HEK293T (cell line): ENCODE measurements around the gene CADM1.

Experiments
- BHLHE40 ChIP-seq: fragments of 450-650 bp; IDR thresholded peaks from 2 replicates; pipeline ENCODE4 v1.6.1; 2016; ENCODE audit warnings: mild to moderate bottlenecking, moderate library complexity, borderline replicate concordance
- CTBP1 ChIP-seq: fragments of 450-650 bp; IDR thresholded peaks from 2 replicates; pipeline ENCODE4 v1.6.1; 2016; ENCODE audit warnings: borderline replicate concordance
- ELF4 ChIP-seq: fragments of 450-650 bp; IDR thresholded peaks from 2 replicates; pipeline ENCODE4 v1.6.1; 2017; ENCODE audit warnings: antibody characterized with exemption
- HDGF ChIP-seq: fragments of 450-650 bp; IDR thresholded peaks from 2 replicates; pipeline ENCODE4 v1.6.1; 2017; ENCODE audit warnings: antibody characterized with exemption, borderline replicate concordance
- TARDBP ChIP-seq: fragments of 450-650 bp; IDR thresholded peaks from 2 replicates; pipeline ENCODE4 v1.6.1; 2016
- ZNF384 ChIP-seq: fragments of 450-650 bp; IDR thresholded peaks from 2 replicates; pipeline ENCODE4 v1.6.1; 2016
- TF ChIP-seq, protein P1 (sequence below): fragments of 450-650 bp; IDR thresholded peaks from 2 replicates; pipeline ENCODE4 v1.6.1; 2016

DNA sequence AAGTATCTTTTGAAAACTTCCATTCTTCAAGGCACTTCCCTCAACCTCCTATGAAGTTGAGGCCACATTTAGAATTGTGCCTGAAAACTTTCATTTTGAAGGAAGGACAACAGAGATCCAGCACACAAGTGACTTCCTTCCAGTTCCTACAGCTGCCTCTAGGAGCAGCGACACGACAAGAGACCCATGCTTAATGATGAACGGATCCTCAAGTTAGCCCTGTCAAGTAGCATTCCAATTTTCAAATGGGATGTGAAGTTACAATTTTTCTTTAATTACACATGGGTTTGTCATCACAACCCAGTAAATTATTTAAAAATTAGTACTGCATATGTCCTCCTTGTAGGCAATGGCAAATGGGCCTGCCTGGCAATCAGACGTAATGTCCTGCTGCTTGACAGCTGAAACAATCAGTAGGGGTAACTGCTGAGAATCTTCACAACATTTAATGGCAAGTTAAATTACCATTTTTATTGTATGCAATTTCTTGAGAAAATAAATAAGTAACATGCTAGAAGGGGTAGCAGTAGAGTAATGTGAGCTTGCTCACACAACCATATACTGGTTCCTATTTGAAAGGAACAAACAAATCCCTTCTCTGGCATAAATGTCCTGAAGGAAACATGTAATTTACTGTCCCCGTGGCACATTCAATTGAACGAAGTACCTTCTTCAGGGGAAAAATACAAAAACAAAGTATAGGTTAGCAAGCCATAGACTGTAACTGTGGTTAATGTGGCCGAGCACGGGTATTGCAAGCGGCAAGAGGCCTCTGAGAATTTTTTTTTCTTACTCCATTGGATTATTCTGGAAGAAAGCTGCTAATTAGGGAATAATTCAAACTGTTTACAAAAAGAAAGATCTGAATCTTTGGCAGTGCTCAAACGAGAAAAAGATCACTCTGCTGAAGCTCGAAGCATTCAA is 288.3 kb downstream of the CADM1 start:
- TF ChIP-seq BHLHE40 (no peak), TARDBP (no peak), CTBP1 (no peak), ZNF384 (no peak), ELF4 (no peak), HDGF (no peak)
- TF ChIP-seq, protein P1, sequence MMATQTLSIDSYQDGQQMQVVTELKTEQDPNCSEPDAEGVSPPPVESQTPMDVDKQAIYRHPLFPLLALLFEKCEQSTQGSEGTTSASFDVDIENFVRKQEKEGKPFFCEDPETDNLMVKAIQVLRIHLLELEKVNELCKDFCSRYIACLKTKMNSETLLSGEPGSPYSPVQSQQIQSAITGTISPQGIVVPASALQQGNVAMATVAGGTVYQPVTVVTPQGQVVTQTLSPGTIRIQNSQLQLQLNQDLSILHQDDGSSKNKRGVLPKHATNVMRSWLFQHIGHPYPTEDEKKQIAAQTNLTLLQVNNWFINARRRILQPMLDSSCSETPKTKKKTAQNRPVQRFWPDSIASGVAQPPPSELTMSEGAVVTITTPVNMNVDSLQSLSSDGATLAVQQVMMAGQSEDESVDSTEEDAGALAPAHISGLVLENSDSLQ = no peak
